ENCODE measurements around the gene NAAA.

- TF ChIP-seq POLR2AphosphoS5 (IDR thresholded peaks at IDR 0.05; ENCODE audit: low read depth, low read length) (no peak), SIN3A (IDR thresholded peaks at IDR 0.05; ENCODE audit: borderline replicate concordance, insufficient read depth, low read length) (no peak)
These were observed 42.3 kb downstream of the NAAA start for GRCh38 chr4:75898536-75898935.
